Muscle of back (tissue), 11 donors: ENCODE results near the gene KIF1A. TPM values are rescaled to one million over a fixed set of nuclear protein-coding genes. Genes with fewer than 3 reads are reported as not detected.

Experiments
- DNase-seq, 3 donors: peaks; one replicate each; pipeline versions ENCODE4 v3.0.0 to v3.0.0-alpha.2; 2013
- polyA plus RNA-seq, 10 donors: library from polyadenylated mRNA; unstranded; fragments of 120-200 nt; gene quantifications; one replicate each; pipeline ENCODE4 v1.2.1, GENCODE V29; 2013; ENCODE audit not compliant: insufficient read length in 10 of 10

KIF1A gene
- polyA plus RNA-seq, 10 donors: 2.2 to 6.0 (median 4.6) TPM

DNA sequence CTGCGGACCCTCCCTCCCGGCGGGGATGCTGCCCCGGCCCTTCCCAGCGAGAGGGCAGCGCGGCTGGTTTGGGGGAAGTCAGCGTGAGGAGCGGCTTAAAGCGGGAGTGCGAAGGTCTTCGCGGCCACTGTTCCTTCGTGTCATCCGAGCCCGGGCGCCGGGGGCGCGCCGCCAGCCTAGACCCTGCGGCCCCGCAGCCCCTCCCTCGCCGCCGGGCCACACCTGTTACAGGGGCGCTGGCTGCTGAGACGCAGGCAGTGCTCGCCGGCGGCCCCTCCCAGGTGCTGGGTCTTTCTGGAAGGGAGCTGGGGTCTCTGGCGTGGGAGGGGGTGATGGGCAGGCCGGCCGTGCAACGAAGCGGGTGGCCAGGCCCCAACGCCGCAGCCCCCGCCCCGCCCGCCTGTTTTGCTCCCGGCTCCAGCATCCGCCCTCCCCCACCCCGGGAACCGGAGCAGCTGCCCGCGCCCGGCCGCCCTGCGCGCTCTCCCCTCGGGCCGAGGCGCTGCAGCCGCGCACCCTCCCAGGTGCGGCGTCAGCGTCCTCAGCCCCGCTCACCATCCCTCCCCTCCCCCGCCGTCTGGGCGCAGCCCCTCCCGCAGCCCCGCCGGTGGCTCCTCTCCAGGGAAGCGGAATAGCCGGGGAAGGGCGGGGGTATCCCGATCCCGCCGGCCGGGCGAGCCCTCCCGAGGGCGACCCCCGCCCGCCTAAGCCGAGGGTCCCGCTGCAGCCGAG lies 727 bp downstream of the KIF1A start:
- peak in 1 of 3 donors; percentile 37 for DNase-seq

DNA sequence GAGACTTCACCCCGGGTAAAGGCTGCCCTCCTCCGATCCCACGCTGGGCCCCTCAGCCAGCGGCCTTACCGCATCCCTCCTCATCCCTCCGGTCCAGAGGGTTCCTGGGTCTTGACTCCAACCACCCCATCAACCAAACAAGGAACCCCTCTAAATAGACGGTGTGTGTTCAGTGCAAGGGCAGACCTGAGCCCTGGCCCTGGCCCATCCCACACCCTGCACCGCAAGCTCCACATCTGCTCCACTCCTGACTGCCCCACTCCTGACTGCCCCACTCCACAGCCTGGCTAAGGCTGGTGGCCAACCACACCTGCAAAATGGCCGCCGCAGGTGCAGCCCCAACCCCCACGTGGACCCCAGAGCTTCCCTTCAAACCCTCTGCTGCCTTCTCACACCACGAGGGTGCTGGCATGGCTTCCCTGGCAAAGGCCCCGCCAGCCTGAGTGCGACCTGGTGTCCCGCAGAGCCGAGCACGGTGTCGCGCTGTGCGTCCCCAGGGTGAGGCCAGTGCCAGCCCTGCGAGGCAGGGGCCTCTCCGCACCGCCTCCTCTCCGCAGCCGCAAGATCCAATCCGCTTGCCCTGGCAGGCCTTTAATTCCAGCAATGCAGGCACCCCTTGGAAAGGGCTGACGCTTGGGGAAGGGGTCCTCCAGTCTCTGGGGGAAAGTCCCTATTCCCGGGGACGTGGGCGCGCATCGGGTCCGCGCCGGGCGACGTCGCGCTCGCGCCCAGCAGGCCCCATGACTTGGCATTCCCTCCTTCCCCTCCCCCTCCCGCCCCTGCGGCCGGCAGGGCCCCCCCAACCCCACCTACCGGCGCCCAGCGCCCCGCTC lies 1.5 kb downstream of the KIF1A start:
- DNase-seq: no peak

DNA sequence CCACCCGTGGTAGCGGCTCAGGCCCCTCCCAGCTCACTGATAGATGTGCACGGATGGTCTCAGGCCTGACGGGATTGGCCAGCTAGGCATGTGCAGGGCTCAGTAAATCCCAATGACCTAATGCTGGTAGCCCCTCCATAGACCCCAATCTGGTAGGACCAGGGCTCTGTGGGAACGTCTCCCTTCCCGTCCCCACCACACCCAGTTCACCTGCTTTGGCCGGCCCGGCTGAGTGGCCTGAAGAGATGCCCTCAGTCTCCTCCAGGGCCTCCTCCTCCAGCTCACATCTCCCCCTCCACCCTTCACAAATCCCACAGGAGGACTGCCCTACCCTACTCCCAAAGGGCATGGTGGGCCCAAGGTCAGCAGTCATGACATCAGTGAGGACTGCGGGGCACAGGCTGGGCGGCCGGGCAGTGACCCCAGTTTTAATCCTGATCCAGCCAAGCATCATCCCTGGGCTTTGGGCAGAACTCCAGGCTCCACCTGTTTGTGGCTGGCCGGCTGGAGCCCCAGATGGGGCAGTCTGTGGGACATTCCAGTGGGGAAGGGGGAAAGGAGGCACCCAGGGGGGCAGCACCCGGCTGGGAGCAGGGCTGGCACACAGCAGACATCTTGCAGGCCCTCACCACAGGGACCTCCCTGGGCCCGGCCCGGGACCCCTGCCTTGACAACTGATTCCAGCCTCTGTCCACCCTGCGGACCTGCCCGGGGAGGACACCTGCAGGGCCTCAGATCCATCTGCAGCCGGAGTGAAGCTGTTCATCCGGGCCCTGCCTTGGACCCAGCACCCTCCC lies 2.3 kb downstream of the KIF1A start:
- no peak for DNase-seq

DNA sequence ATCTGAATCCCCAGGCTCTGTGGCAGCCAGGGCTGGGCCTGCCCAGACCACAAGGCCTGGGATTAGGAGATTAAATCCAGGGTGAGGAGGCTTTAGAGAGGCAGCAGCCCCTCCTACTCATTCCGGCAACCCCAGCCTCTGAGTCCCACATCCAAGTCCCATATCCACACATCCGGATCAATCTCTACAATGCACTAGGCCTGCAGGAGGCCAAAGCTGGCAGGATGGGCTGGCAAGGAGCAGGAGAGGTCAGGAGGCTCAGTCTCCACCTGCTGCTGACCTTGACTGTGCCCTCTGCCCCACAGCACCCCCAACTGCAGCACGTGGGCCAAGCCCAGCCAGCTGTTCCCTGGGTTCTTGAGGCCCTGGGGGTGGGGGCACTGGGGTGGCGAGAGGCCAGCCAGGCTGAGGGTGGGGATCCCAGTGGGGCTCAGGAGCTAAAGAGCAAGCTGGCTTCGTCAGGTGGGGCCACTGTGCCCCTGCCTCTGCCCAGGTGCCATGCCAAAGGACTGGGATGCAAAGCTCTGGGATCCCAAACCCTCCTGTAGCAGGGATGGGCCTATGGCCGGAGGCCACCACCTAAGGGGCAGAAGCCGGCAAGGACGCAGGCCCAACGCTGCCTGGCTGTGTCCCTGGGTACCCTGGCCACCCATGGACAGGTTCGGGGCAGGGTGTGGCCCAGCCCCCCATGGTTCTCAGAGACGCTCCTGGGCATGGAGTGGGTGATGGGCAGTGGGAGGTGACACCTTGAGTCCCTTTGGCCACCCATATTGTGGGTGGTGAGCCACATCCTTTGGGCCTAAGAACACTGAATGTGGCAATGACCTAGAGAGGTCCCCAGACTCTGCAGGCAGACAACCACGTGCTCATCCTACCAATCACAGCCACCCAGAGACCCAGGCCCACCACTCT lies 3.2 kb downstream of the KIF1A start:
- DNase-seq: no peak

DNA sequence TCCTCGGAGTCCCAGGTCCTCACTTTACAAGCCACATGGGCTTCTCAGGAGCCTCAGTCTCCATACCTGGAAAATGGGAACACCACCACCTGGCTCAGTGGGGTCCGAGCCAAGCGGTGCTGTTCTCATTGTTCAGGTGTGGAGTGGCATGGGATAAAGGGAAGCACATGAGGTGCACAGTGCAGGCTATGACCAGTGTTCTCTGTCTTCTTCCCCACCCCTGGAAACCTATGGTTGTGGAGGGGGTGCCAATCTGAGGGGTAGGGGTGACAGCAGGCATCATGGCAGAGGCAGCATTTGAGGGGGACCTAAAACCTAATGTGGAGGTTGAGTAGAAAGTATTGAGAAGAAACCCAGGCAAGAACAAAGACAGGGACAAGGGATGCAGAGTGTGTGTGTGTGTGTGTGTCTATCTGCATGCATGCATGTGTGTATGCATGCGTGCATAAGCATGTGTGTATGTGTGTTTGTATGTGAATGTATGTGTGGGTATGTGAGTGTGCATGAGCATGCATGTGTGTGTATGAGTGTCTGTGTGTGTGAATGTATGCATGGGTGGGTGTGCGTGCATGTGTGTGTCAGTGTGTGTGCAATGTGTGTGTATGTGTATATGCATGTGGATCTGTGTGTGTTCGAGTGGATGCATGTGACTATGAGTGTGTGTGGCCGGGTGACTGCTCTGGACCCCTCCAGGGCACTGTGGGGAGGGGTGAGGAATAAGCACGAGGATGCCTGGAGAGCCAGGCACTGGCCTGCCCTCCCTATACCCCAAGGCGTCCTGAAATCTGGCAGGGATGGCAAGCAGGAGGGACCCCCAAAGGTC lies 4.0 kb downstream of the KIF1A start:
- DNase-seq: no peak

DNA sequence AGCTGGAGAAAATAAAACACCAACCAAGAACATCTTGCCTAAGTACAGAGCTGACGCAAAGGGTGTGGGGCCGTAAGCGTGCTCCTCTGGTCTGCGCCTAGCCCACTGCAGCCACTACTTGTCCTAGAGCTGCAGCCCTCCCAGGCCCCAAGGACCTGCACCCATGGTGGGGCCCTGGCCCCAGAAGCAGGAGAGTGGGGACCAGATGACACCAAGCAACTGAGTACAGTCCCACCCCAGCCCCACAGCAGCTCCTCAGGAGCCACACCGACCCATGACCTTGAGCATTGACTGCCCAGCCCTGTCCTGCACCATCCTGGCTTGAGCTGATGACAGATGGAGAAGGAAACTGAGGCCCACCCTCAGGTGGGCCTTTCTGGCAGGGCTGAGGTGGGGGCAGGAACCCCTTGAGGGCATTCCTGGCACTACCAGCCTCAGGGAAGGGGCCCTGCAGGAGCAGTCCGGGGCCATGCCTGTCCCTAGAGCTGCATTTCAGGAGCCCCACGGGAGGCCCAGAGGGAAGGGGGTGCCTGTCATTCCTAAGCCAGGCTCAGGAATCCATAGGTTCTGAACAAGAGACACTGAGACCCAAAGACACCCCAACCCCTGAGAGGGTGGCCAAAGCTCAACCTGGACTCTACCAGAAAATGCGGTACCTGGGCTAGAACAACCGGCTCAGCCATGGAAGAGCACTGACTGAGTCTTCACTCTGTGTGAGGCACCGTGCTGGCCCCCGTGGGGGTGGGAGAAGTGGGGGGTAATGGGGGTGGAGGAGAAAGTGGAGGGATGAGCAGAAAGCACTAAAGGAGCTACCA lies 4.9 kb downstream of the KIF1A start:
- no peak for DNase-seq

DNA sequence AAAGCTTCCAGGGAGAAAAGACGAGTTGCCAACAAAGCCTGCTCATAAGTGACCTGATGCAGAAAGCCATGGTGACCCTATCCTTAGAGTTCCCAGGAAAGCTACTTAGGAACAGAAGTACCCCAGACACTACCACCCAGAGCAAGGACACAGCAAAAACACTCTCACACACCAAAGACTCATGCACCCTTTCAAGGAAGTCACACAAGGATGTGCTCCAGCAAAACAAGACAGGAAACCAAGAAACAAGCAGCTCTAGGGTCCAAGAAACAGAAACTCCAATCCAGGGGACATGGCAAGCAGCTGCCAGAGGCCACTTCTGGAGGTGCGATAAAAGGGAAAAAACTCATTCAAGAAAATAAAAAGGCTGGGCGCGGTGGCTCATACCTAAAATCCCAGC lies 5.7 kb downstream of the KIF1A start:
- DNase-seq: no peak

DNA sequence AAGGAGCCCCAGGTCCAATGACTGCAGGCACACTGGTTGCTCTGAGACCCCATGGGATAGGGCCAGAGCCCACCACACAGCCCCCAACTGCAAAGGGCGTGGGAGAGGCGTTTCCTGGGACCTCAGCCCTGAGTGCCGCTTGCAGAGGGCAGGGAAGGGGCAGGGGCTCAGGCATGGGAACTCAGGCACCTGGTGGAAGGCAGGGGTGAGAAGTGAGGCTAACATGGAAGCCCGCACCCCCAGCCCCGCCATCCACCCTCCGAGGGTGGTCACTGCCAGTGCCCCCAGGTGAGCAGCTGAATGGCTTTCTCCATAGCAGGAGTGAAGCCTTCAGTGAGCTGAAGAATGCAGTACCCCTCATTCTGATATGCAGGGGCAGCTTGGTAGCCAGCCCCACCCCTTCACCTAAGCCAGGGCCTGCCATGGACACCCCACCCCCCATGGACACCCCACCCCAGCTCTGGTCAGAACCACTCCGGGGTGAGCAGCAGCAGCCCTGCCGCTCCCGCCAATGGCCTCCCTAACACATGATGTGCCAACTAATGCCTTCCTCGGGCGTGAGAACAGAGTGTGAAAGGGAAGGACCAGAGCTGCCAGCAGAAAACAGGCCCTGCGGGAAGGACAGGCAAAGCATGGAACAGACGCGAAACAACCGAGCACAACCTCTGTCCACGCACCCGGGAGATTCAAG lies 6.6 kb downstream of the KIF1A start:
- no peak for DNase-seq

DNA sequence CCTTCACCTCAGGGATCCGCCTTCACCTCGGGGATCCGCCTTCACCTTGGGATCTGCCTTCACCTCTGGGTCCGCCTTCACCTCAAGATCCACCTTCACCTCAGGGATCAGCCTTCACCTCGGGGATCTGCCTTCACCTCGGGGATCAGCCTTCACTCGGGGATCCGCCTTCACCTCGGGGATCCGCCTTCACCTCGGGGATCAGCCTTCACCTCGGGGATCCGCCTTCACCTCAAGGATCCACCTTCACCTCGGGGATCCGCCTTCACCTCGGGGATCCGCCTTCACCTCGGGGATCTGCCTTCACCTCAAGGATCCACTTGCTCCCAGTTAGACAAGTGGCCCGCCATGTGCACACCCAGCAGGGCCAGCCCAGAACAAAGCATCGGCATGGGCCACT lies 7.3 kb downstream of the KIF1A start:
- no peak for DNase-seq

DNA sequence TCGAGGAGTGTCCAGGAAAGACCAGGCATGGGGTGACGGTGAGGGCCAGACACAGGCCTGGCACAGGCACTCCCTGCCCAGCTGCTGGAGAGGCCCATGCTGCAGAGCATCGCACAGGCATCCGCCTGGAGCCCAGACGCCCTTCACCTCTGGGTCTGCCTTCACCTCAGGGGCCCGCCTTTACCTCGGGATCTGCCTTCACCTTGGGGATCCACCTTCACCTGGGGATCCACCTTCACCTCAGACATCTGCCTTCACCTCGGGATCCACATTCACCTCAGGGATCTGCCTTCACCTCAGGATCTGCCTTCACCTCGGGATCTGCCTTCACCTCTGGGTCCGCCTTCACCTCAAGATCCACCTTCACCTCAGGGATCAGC lies 7.7 kb downstream of the KIF1A start:
- no peak for DNase-seq

DNA sequence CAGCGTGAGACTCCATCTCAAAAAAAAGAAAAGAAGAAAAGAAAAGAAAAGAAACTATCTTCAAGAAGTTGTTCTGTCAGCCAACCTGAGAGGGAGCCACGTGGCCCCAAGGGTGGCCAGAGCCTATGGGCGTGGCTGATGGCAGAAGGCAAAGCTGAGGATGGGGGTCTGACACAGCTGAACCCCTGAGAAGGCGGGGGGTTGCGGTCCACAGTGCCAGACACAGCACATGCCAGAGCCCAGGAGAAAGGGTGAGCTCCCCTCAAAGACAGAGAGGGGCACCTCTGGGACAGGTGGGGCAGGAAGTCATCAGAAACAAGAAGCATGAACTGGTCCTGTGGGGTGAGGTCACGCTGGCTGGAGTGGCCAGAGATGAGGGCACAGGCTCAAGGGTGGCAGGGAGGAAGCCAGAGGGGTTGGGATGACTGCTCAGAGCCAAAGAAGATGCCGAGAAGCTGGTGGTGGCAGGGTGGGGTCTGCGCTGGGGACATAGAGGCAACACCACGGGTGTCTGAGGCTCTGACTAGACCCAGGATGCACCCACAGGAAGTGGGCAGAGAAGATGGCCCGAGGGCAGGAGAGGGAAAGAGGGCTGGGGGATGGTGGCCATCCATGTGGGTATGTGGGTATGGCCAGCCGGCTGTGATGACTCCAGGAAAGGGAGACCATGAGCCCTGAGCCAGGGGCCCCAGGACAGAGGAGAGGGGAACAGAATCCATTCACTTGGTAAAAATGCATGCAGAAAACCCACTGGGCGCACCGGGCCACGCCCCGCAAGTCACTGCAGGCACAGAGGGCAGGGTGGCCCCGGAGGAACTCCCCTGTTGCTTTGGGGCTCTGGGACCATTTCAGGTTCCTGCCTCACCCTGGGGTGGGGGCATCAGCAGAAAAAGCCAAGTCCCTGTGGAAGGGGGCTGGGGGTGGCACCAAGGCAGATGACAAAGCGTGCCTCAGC lies 8.4 kb downstream of the KIF1A start:
- DNase-seq: no peak

DNA sequence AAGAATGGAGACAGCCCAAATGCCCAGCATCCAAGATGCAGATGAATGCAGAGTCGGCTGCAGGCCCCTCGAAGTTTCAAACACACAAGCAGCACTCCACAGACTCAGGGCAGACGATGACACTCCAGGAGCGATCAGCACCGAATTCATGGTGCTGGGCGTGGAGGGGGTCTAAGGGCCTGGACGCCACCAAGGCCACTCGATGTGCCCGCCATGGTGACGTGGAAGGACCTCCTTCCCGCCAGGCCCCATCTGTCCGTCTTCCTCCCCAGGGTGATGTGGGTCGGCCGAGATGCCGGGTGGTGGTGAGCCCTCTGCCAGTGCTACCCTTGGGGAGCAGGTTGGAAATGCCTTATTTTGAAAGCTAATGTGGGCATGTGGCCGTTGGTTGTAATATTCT lies 9.4 kb downstream of the KIF1A start:
- no peak for DNase-seq

DNA sequence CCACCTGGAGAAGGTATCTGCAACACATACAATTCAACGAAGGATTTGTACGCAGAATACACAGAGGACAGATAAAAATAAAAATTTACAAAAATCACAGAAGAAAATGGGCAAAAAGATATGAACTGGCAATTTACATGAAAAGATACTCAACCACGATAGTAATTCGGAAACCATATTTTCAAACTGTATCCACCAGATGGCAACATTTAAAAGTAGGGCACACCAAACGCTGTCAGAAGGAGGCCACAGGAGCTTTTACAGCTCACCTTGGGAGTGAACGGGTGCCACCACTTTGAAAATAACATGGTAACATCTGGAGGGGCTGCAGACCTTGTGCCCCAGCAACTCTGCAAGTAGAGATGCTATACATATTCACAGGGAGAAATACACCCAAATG lies 9.8 kb downstream of the KIF1A start:
- DNase-seq: no peak

DNA sequence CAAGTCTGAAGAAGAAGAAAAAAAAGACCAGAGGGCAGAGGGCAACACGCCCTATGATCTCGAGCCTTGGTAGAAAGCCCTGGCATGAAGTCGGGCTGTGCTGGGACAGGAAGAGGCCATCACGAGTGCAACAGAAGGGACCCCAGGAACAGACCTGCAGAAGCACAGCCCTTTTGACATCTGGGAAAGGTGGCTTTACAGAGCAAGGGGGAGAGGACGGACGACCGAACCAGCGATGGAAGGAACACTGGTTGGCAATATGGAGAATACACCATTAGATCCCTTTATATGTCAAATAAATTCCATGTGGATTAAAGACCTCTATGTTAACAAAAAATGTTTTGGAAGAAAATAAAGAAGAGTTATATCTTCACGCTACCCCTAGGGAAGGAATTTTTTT lies 10.7 kb downstream of the KIF1A start:
- DNase-seq: no peak

DNA sequence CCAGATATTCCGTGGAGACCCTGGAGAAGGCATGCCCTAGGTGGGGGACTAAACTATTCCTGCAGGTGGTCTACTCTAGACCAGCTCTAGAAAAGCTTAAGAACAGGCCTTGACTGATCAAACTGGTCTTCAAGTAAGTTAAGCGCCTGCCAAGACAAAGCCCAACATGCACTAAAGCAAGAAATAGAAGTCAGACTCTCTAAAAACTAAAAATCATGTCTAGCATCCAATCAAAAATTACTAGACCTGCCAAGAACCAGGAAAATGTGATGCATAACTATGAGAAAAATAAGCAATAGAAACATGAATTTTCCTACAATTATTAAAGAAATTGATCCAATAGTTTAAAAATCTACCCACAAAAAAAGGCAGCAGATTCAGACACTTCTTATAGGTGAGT lies 13.6 kb downstream of the KIF1A start:
- DNase-seq: no peak

DNA sequence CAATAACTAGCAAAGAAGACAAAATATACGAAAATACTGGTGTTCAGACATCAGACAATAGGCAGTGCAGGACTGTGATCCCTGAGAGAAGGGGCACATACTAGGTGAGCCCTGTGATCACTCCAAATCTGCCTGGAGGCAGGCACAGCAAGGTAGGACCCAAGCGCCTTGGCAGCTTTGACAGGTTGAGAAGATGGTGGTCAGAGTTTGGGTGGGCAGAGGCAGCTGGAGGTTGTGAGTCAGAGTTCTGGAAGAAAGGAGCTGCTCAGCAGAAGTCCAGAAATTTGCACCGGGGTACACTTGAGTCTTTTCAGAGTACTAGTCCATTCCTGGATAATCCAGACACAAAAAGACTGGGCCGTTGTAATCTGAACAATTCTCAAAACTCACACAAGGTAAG lies 14.0 kb downstream of the KIF1A start:
- no peak for DNase-seq

DNA sequence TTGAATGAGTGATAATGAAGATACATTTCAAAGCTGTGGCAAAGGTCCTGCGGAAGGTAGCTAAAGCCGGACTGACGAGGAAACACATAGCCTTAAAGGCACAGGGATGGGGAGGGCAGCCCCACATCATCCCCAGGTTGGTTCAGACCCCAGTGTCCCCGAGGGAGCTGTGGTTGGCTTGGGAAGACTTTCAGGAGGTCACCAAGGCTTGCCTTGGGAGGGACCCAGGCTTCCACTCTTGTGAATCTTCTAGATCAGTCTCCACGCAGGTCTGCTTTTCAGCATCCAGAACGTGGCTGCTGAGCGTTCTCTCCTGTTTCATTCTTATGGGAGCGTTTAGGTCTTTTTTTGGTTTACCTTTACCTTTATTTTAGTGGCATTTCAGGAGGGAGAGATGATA lies 16.8 kb downstream of the KIF1A start:
- no peak for DNase-seq
